ENCODE results near the gene HKDC1. TPM values are rescaled to one million over a fixed set of nuclear protein-coding genes. Genes with fewer than 3 reads are reported as not detected.

The HKDC1 gene
- total and polyA plus RNA-seq, 10 of the 15 experiments (the other 5 are each of a cell fraction or from before 2014, with no cell fraction given), result 0.04 to 0.34 (median 0.13) TPM; not detected in 5

GRCh38 chr10:69246036-69246435 lies 25.9 kb downstream of the HKDC1 start (continued):
- TF ChIP-seq MYB (IDR thresholded peaks at IDR 0.05; ENCODE audit: borderline replicate concordance, low read depth, low read length) (no peak), CBX3 (IDR thresholded peaks at IDR 0.05; ENCODE audit: borderline replicate concordance, low read depth) (no peak), MEF2B (IDR thresholded peaks at IDR 0.05; ENCODE audit: partially characterized antibody, poor library complexity, severe bottlenecking) (no peak), NFYB (IDR thresholded peaks at IDR 0.05; ENCODE audit: insufficient read depth, low read depth, low read length) (no peak), TCF12 (IDR thresholded peaks at IDR 0.05; ENCODE audit: low read depth, low read length) (no peak), ESRRA (IDR thresholded peaks at IDR 0.05; ENCODE audit: low read length) (no peak), MYC (IDR thresholded peaks at IDR 0.05; ENCODE audit: insufficient read depth, insufficient read length, insufficient replicate concordance, low read length, severe bottlenecking) (no peak)

- FAIRE-seq, result no peak
- no peak overlapping the region for H2AFZ ChIP-seq (ENCODE audit: control insufficient read depth, low read depth, low read length)
- intact Hi-C loops (cut with micrococcal nuclease; ENCODE audit: unreplicated experiment) (no loop called here), in situ Hi-C loops (cut with MboI) (no loop called here)
- H3K36me3 ChIP-seq (ENCODE audit: control insufficient read depth in 2 of 2, insufficient read depth in 2 of 2, low read length in 1 of 2), result no peaks in the 10 kb centered on the region
- SMC1A ChIA-PET (ENCODE audit: uncharacterized antibody, unreplicated experiment), result interaction anchor here (1.3 to 1.6 kb wide), 2 partner anchors 10 to 16 kb away, joined by 3 read pairs; no protein-coding TSS in a partner anchor
- no peaks in the 10 kb centered on the region for H4K20me1 ChIP-seq (ENCODE audit: control insufficient read depth, insufficient read depth)
- H3K4me2 ChIP-seq (ENCODE audit: control insufficient read depth, insufficient read depth), result no peak overlapping the region
- CTCF ChIA-PET, result interaction anchor here (1.4 to 2.5 kb wide), 2 partner anchors 146 to 162 kb away, joined by 3 to 7 read pairs; no protein-coding TSS in a partner anchor
- H3K79me2 ChIP-seq (ENCODE audit: control insufficient read depth, insufficient read depth, low read length), result no peaks in the 10 kb centered on the region
- no peaks in the 10 kb centered on the region for H3K4me1 ChIP-seq (ENCODE audit: control insufficient read depth, insufficient read depth, low read length)
- no peak for ATAC-seq
- no peak overlapping the region for H3K27ac ChIP-seq (ENCODE audit: control insufficient read depth, insufficient read depth)
- POLR2A ChIA-PET, result no interaction called here
- no TSS peak for BruUV-seq (replicated peaks)
- DNase-seq (ENCODE audit: low read depth, low spot score), result no peak
- RAD21 ChIA-PET (ENCODE audit: unreplicated experiment), result no interaction called here
- 58% methylated on average over 14 of the region's 14 CpGs for WGBS (ENCODE audit: insufficient coverage, insufficient replicate concordance, low lambda C conversion rate, missing lambda C conversion rate)
- no peaks in the 10 kb centered on the region; the same call in 2 of the 3 replicates for H3K9me3 ChIP-seq (replicated peaks; ENCODE audit: control insufficient read depth, insufficient read depth, low read length)
- H3K9ac ChIP-seq (ENCODE audit: control insufficient read depth, insufficient read depth, low read length), result no peak overlapping the region
- no peaks in the 10 kb centered on the region for H3K27me3 ChIP-seq (replicated peaks in 1 of 2; ENCODE audit: control insufficient read depth in 2 of 2, insufficient read depth in 2 of 2, low read length in 1 of 2)
- H3K4me3 ChIP-seq, result no peak overlapping the region
- no peak for TF ChIP-seq ZNF622 (IDR thresholded peaks at IDR 0.05)
- TF ChIP-seq GABPA (IDR thresholded peaks at IDR 0.05; ENCODE audit: low read depth), result no peak
- TF ChIP-seq ATF2 (IDR thresholded peaks at IDR 0.05; ENCODE audit: low read length), result no peak
- no peak for TF ChIP-seq ZNF274 (IDR thresholded peaks at IDR 0.05; ENCODE audit: insufficient read depth, insufficient read length)
- TF ChIP-seq ATF3 (IDR thresholded peaks at IDR 0.05; ENCODE audit: borderline replicate concordance, extremely low read depth, low read depth, low read length), result no peak
- no peak for TF ChIP-seq EGR1 (IDR thresholded peaks at IDR 0.05; ENCODE audit: borderline replicate concordance in 1 of 2, low read depth in 2 of 2, low read length in 2 of 2)
- no peak for TF ChIP-seq ZNF207 (IDR thresholded peaks at IDR 0.05; ENCODE audit: borderline replicate concordance)
- no peak for TF ChIP-seq FOXK2 (IDR thresholded peaks at IDR 0.05)
- TF ChIP-seq SMC3 (IDR thresholded peaks at IDR 0.05; ENCODE audit: borderline replicate concordance, low read length), result no peak
- no peak for TF ChIP-seq POLR2A (IDR thresholded peaks at IDR 0.05; ENCODE audit: low read depth, low read length)
- no peak for TF ChIP-seq SIN3A (IDR thresholded peaks at IDR 0.05; ENCODE audit: low read depth, low read length)
- no peak for TF ChIP-seq NKRF (conservative IDR thresholded peaks at IDR 0.05)
- no peak for TF ChIP-seq KLF5 (IDR thresholded peaks at IDR 0.05; ENCODE audit: partially characterized antibody)
- no peak for TF ChIP-seq ZNF24 (IDR thresholded peaks at IDR 0.05)
These were observed 26.6 kb downstream of the HKDC1 start for GRCh38 chr10:69246581-69247312.

All from GM12878 (cell line).